ENCODE data around the gene TMEM139. TPM values are rescaled to one million over a fixed set of nuclear protein-coding genes. Genes with fewer than 3 reads are reported as not detected.

Gene TMEM139

GRCh38 chr7:143331179-143331801, 46.5 kb downstream of the TMEM139 start:
- Histone ChIP-seq H3K4me1 (ENCODE audit: control insufficient read depth, insufficient read depth, low read length) (peaks cover 23% of the 10 kb centered on the region), H3K36me3 (ENCODE audit: insufficient read depth, low read length) (no peaks in the 10 kb centered on the region), H3K4me3 (ENCODE audit: low read length) (no peak overlapping the region), H3K4me2 (ENCODE audit: low read length) (peak overlapping the region; percentile 55), H3K27me3 (ENCODE audit: control insufficient read depth, insufficient read depth, low read length) (no peaks in the 10 kb centered on the region), H3K9me3 (replicated peaks; ENCODE audit: low read length) (no peaks in the 10 kb centered on the region), H3K9ac (ENCODE audit: low read depth, low read length) (peak overlapping the region; percentile 17)

GRCh38 chr7:143334244-143334643, 49.5 kb downstream of the TMEM139 start:
- Histone ChIP-seq H3K4me3 (ENCODE audit: low read length) (no peak overlapping the region), H3K9ac (ENCODE audit: low read depth, low read length) (no peak overlapping the region), H3K27me3 (ENCODE audit: control insufficient read depth, insufficient read depth, low read length) (peaks cover 15% of the 10 kb centered on the region), H3K4me1 (ENCODE audit: control insufficient read depth, insufficient read depth, low read length) (peaks cover 23% of the 10 kb centered on the region), H3K4me2 (ENCODE audit: low read length) (no peak overlapping the region), H3K36me3 (ENCODE audit: insufficient read depth, low read length) (no peaks in the 10 kb centered on the region), H3K9me3 (replicated peaks; ENCODE audit: low read length) (no peaks in the 10 kb centered on the region)

- no peak overlapping the region for H3K4me2 ChIP-seq (ENCODE audit: low read length)
- no peaks in the 10 kb centered on the region for H3K9me3 ChIP-seq (replicated peaks; ENCODE audit: low read length)
- no peaks in the 10 kb centered on the region for H3K36me3 ChIP-seq (ENCODE audit: insufficient read depth, low read length)
- H3K4me1 ChIP-seq (ENCODE audit: control insufficient read depth, insufficient read depth, low read length) = peaks cover 11% of the 10 kb centered on the region
- no peak overlapping the region for H3K9ac ChIP-seq (ENCODE audit: low read depth, low read length)
- peaks cover 26% of the 10 kb centered on the region for H3K27me3 ChIP-seq (ENCODE audit: control insufficient read depth, insufficient read depth, low read length)
- H3K4me3 ChIP-seq (ENCODE audit: low read length) = no peak overlapping the region
Observed at GRCh38 chr7:143337216-143337615, 52.5 kb downstream of the TMEM139 start.

Small RNA genes within 50 kb of the gene (small RNA-seq; reads per million reads assigned to genes)
- not detected for gene RN7SL481P
- gene RN7SL535P = not detected
